Adrenal gland (tissue), 5 donors: ENCODE data around the gene SPOCK3.

Source experiments
- POLR2A ChIP-seq, 2 donors: fragments of 450-650 bp; IDR thresholded peaks; one replicate each; pipeline ENCODE4 v1.6.1; 2017; ENCODE audit warnings: antibody characterized with exemption in 2 of 2, mild to moderate bottlenecking in 2 of 2, moderate library complexity in 1 of 2
- TF ChIP-seq, protein P1 (sequence below), 6 experiments: fragments of 450-650 bp in 4 of 6; fragments of 200-600 bp in 2 of 6; sonication (generic) in 1 of 6; IDR thresholded peaks; 1 replicate in 5 of 6; 2 replicates in 1 of 6; pipeline versions ENCODE4 v1.5.1 to v1.8.0; 2016 to 2021; ENCODE audit warnings: antibody characterized with exemption in 6 of 6, mild to moderate bottlenecking in 2 of 6, moderate library complexity in 1 of 6
- donor health status: DM: no; HTN: no; CAD: no.

DNA sequence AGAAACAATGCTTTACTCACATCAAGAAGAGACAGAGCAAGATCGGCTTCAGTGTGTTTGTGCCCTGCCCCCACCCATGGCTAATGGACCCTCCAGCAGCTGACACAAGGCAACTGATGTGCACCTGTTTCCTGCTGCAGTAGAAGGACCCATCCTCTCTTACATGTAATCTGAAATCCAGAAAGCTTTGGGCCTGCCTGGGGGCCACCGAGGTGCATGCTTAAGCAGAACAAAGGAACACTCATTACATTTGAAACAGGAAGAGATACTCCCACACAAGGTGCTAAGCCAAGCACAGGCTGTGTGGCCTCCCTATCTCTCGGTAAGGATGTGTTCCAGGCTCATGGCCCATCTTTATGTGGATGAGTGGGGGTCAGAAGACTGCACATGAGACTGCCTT is 338.0 kb downstream of the SPOCK3 start:
- TF ChIP-seq, protein P1, sequence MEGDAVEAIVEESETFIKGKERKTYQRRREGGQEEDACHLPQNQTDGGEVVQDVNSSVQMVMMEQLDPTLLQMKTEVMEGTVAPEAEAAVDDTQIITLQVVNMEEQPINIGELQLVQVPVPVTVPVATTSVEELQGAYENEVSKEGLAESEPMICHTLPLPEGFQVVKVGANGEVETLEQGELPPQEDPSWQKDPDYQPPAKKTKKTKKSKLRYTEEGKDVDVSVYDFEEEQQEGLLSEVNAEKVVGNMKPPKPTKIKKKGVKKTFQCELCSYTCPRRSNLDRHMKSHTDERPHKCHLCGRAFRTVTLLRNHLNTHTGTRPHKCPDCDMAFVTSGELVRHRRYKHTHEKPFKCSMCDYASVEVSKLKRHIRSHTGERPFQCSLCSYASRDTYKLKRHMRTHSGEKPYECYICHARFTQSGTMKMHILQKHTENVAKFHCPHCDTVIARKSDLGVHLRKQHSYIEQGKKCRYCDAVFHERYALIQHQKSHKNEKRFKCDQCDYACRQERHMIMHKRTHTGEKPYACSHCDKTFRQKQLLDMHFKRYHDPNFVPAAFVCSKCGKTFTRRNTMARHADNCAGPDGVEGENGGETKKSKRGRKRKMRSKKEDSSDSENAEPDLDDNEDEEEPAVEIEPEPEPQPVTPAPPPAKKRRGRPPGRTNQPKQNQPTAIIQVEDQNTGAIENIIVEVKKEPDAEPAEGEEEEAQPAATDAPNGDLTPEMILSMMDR (IDR thresholded peaks at IDR 0.05), result no peak
- no peak for TF ChIP-seq POLR2A (IDR thresholded peaks at IDR 0.05)
